ENCODE results near the gene MSH5.
A peak's percentile ranks its signal among the peaks of the same experiment; 100 is the strongest.

MSH5 gene

DNA sequence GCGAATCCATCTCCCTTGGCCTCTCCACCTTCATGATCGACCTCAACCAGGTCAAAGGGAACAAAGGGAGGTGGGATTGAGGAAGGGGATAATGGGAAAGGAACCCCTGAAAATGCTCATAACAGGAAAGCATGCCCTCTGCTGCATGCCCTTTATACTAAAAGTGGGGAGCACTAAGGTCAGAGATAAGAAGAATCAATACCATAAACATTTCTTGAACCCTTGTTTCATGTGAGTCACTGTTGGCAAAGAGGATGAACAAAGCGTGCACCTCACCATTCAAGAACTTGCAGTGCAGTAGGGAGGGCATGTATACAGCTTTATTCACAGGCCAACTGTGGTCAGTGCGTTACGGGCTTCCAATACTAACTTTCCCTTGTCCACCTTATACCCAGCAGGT is 21.0 kb downstream of the MSH5 start:
- no peak for DNase-seq (ENCODE audit: low read depth)

DNA sequence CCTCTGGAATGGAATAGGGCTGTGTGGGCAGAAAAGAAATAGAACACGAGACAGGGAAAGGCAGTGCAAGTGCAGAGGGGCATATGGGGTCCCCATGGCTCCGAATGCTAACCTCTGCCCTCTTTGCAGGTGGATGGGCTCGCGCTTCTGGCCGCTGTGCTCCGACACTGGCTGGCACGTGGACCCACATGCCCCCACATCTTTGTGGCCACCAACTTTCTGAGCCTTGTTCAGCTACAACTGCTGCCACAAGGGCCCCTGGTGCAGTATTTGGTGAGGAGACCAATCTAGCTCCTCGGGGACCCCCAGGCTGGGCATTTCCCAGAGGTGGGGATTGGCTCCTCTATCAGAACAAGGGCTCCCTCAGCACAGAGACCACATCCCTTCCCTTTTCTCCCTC is 21.5 kb downstream of the MSH5 start:
- no peak for DNase-seq (ENCODE audit: low read depth)

DNA sequence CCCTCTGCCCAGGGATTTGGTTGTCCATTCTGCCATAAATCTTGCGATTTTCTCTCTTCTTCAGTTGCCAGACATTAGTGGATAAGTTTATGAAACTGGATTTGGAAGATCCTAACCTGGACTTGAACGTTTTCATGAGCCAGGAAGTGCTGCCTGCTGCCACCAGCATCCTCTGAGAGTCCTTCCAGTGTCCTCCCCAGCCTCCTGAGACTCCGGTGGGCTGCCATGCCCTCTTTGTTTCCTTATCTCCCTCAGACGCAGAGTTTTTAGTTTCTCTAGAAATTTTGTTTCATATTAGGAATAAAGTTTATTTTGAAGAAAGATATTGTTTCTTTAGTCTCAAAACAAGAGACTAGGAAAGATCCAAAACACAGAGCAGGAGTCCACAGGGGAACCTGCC is 22.6 kb downstream of the MSH5 start, which contains the start of gene SAPCD1:
Gene SAPCD1, plus strand, starts transcription at position 301 of the 400 bp plus-strand sequence. CDS start 399 bp downstream, outside the sequence.
- DNase-seq (ENCODE audit: low read depth): no peak

DNA sequence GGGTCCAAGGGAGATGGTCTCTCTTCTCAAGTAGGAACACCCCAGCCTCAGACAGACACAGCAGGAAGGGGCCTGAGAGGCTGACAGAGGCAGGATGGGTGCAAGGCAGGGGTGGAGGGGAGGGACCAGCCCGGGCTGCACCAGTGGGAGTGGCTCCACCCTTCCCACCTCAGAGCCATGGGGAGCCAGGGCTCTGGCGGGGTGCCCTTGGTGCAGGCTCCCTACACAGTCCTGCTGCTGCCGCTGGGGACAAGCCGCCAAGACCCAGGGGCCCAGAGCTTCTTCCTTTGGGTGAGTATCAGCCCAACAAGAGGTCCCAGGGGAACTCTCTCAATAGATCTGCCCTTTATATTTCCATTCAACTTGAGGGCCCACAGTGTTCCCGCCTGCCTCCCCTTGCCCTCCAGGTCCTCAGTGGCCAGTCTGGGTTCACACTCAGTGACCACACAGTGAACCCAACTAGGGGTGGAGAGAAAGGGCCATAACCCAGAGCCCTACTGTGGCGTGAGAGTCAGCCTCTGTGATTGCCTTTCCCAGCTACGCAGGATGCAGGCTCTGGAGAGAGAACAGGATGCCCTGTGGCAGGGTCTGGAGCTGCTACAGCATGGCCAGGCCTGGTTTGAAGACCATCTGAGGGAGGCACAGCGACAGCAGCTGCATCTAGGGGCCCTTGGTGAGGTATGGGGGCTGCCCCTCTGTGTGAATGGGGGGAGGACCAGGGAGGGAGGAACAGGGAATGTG is 23.2 kb downstream of the MSH5 start:
- DNase-seq (ENCODE audit: low read depth): no peak

DNA sequence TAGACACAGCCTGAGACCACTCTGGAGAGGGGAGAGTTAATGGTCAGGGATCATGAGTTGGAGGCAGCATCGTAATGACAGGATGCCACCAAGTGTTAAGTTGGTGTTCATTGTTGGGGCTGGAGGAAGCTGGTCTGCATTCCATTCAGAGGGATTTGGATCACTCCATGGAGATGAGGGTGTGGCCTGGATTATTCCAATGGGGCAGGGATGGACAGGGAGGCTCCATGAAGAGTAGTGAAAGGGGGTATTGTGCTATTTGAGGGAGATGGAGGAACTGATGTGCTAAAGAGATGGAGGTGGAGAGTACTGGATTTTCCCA is 23.8 kb downstream of the MSH5 start:
- no peak for DNase-seq (ENCODE audit: low read depth)

DNA sequence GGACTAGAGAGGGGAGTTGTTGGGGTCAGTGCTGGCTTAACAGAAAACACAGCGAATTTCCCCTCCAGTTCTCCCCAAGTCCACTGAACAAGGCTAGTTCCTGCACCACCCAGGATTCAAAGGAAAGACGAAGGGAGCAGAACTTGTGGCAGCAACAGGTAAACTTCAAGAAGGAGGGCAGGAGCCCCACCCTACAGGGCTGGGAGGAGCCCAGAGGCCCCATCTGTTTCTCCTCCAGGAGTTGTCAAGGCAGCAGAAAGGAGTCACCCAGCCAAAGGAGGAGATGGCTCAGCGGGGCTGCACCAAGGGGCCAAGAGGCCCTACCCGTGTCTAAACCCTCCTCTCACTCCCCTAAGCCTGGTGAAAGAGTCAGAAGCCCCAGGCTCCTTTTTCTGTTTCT is 24.4 kb downstream of the MSH5 start:
- no peak for DNase-seq (ENCODE audit: low read depth)

DNA sequence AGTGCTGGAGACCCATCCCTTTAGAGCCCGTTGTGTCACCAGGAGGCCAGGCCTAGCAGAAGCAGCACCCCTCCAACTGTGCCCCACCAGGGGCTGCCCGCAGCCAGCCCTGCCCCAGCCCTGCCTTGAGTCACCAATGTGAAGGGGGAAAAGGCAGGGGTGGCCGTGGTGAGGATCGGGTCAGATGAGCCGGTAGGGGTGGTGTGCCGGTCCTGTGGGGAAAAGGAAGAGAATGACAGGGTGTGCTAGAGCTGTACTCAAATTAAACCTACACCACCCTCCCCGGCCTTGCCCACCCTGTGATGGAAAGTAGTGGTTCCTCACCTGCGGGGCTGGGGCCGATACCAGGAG is 25.7 kb downstream of the MSH5 start:
- no peak for DNase-seq (ENCODE audit: low read depth)

DNA sequence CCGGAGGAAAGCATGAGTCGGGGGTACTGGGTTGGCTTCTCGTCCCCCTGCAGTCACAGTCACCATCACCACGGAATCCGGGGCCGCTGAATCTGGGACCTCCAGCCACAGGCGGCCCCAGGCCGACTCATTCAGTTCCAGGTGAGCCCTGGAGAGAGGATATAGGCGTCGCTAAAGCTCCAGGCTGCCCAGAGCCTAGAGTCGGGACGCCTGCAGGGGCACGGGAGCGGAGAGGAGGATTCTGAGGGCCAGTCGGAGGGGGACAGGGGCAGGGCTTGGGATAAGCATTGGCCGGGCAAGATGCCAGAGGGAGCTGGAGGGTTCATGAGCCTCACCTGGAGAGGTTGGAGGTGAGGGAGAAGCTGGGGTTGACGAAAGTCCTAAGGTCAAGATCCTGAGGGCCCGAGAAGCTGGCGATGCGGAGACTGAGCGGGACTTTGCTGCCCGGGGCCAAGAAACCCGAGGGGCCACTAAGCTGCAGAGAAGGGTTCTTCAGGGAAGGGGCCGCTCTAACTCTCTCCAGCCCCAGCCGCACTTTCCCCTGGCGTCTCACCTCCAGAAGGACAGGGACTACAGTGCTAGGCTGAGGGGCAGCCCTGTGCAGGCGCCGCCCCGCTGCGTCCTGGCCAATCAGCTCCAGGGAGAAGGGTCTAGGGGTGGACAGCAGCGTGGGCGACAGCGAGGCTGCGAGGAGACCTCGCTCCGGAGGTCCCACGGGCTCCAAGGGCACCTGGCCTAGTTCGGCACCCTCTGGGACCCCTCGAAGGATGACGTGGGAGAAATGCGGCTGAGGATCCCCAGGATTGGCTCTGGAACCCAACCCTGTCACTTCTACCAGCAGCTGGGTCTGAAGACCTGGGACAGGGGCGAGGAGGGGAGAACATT is 26.3 kb downstream of the MSH5 start:
- DNase-seq (ENCODE audit: low read depth): no peak

DNA sequence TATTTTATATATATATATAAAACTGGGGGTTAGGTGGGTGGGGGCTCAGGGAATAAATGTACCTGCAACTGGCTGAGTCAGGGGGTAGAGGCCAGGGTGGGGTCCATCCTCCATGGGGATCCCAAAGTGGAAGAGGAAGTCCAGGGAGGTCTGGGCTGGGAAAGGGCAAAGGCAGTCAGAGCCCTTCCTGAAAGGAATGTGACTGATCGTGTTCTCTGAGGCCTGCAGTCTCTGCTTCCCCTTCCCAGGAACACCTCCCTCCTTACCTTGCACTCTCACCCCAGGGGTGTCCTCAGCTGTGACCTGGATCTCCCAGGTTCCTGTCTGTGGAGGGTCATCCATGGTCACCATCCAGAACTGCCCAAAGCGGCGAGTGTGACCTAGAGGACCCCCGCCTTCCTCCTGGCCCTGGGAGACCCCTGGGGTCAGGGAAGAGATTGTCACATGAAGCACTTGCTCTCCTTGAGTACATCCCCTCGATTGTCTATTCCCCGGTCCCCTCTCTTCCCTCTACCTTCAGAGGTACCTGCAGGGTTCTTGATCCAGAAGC is 27.4 kb downstream of the MSH5 start:
- no peak for DNase-seq (ENCODE audit: low read depth)

DNA sequence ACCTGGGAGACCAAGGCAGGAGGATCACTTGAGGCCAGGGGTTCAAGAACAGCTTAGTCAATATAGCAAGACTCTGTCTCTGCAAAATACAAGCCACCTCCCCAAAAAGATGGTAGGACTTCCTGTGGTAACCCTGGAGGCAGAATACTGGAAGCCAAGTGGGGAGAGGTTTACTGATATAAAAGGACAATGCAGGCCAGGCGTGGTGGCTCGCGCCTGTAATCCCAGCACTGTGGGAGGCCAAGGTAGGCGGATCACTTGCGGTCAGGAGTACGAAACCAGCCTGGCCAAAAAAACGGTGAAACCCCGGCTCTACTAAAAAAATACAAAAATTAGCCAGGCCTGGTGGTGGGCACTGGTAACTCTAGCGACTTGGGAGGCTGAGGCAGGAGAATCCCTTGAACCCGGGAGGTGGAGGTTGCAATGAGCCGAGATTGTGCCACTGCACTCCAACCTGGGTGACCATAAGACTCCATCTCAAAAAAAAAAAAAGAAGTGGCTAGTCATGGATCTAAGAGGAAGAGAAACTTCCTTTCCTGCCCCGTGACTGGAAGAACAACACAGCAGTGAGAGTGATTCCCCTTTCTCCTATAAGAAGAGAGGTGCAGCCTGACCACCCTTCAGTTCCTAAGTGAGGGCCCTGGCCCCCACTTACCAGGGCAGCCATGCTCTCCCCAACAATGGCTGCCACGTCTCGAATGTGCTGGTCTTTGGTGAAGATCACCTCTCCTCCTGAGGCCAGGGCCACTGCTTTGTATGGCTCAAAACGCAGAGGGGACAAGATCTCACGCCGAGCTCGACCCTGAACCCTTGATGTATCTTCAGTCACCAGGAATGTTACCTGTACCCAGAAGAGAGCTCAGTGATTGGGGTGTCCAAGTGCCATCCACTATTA is 28.8 kb downstream of the MSH5 start:
- DNase-seq (ENCODE audit: low read depth): no peak

DNA sequence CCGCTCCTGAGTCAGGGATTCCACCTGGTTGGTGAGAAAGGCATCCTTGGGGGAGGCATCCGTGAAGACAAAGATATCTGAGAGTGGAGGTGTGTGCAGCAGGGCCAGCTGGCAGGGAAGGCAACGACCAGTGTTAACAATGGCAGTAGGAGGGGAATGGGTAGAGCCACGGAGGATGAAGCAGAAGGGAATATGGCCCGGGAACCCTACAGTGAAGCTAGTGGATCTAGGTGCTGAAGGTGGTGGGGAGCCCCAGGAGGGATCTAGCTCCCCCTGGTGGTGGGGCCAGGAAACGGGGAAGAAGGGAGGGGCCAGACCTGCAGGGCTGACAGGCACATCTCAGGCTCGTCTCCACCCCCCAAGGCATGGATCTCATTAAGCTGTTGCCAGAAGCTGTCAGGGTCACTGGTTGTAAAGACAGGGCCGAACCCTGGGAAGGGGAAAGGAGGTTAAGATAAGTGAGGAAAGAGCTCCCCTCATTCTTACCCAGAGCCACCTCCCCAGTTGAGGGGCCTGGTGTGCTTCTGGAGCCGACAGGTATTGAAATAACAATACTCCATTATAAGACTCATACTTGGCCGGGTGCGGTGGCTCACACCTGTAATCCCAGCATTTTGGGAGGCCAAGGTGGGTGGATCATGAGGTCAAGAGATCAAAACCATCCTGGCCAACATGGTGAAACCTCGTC is 30.0 kb downstream of the MSH5 start:
- peak; percentile 59 for DNase-seq (ENCODE audit: low read depth)

DNA sequence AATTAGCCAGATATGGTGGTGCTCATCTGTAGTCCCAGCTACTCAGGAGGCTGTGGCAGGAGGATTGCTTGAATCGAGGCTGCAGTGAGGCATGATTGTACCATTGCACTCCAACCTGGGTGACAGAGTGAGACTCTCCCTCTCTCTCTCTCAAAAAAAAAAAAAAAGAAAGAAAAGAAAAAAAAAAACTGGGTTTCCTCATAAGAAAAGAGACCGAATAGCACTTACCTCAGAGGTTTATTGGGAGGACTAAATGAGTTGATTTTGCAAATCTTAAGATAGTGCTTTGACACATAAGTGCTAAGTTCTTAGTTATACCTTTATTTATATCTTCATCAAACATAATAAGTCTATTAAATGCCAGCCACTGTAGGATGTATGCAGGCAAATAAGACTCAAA is 31.1 kb downstream of the MSH5 start:
- DNase-seq (ENCODE audit: low read depth): no peak

DNA sequence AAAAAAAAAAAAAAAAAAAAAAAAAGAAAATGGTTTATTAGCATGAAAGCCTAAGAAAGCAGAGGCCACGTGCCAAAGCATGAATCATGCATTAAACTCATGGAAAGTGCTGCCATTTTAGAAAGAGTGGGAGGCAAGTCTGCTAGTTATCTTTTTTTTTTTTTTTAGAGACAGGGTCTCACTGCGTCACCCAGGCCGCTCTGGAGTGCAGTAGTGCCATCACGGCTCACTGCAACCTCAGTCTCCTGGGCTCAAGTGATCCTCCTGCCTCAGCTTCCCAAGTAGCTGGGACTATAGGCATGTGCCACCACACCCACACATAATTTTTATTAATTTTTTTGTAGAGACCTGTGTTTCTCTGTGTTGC is 32.2 kb downstream of the MSH5 start:
- DNase-seq (ENCODE audit: low read depth): no peak

DNA sequence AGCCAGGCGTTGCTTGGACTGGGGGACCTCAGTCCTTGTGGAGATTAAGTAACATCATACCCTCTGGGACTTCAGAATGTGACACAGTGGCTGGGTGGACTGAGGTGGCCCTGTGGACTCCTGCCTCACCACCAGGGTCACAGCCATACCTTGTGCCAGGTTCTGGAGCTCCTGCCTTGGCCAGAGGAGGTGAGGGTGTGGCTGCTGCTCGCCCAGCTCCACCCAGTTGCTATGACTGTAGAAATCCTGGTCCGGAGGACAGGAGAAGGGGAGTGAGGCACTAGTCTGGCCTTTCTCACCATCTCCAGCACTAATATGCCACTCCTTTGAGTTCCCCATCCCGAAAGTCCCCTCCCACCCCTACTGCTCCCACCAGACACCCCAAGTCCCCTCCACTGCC is 35.4 kb downstream of the MSH5 start:
- no peak for DNase-seq (ENCODE audit: low read depth)

DNA sequence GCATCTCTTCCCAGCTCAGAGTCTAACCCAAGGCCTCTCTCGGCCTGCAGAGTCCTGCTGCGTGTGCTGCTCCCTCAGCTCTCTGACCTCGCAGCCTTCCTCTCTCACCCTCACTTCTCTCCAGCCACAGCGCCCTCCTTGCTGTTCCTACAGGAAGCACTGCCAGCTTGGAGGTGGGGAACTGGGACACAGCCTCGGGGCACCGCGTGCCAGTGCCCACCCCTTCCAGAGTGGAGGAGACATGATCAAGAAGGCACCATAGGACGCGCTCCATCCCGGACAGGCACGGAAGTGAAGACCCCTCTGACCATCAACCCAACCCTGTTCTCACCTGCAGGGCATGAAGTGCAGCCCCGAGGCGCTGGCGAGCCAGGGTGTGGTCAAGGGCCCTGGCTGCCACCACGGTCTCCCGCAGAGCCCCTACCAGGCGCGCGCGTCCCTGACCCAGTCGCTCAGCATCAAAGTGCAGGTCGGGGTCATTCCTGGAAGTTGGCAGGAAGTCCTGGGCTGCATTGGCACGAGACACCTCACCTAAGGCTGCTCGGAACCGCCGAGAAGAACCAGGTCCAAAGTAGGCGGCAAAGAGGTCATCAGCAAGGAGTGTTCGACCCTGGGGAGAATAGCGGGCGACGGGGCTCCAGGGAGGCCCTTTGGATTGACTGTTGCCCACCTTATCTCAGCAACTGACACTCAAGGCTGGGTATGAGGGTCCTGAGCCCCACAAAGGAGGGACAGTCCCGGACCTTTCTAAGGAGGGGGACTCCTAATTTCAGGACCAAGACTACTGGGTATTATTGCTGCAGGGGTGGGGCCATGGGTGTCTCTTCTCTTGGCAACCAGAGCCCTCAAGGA is 36.1 kb downstream of the MSH5 start:
- DNase-seq (ENCODE audit: low read depth): no peak

DNA sequence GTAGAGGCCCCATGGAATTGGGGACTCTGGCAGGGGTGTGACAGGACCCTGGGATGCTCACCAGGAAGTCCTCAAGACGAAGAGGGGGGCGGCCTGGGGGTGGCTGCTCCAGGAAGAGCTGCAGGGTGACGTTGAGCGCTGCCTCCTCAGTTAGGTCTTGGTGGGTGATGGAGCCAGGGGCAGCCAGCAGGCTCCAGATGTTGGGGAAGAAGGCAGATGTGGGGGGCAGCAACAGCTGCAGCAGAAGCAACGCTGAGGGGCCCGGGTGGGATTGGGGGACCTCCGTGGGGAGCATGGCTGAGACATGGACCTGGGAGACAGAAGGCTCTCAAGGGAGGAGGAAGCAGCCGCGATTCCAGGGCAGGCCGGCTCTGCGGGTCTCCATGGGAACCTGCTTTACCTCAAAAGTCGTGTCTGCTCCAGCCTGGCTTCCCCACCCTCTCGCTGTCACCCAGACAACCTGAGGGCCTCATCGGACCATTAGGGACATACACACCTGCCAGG is 36.7 kb downstream of the MSH5 start:
- no peak for DNase-seq (ENCODE audit: low read depth)

DNA sequence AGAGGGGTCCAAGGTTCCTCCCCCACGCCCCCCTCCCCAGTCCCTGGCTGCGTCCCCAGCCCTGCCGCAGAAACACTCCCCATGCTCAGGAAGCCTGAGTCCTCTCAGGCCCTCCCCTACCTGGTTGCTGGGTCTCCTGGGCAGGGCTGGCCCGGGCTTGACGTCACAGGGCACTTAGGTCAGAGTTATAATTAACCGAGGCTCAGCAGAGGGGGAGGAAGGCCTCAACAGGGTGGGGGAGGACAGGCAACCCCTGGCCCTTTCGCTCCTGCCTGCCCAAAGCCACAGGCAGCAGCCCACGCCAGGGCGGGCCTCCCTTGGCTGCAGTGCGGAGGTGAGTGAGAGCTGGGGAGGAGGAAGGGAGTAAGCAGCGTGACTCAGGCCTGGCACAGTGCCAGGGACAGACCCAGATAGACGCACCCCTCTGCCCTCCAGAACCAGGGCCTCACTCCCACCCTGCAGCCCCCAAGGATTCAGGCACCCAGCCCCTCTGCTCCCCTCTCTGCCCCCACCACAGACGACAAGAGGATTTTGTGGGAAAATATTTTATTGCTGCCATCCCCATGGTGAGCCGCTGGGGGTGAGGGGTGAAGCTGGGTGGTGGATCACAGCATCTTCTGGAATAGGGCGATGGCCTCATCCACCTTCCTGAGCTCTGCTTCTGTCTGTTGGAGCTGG is 37.3 kb downstream of the MSH5 start, which contains the start of gene VWA7:
Gene VWA7, minus strand, starts transcription at position 340 of the 678 bp plus-strand sequence. CDS start 549 bp downstream, outside the sequence.
- DNase-seq (ENCODE audit: low read depth): peak; percentile 73

DNA sequence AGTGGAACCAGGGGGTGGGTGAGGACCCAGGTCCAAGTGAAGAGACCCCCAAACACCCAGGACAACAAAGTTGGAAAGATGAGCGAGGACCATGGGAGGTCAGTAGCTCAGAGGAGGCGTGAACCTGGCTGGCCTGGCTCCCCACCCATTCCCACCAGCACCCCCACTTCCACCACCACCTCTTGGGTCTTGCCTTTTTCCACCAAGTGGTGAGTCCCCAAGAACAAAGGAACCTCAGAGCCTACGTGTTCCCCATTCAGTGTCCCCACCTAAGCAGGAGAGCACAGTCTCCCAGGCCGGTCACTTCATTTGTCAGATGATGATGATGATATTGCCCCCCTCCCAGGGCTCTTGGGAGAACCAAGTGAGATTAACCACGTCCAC is 37.9 kb downstream of the MSH5 start:
- no peak for DNase-seq (ENCODE audit: low read depth)

DNA sequence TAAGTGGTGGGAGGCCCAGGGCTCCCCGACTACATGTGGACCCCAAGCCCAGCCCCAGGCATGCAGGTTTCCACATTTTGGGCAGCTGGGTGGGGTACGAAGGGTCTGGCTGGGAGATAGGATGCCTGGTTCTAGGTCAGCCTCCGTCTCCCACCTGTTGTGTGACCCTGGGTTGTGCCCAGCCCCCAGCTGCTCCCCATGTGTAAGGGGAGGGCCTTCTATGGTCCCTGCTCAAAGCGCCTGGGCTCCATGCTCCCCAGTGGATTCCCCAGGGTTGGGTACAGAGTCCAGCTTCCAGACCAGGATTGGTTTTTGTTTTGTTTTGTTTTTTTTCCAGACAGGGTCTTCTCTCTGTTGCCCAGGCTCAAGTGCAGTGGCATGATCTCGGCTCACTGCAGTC is 38.4 kb downstream of the MSH5 start:
- no peak for DNase-seq (ENCODE audit: low read depth)

All from stimulated activated CD8-positive, alpha-beta memory T cell treated with anti-CD3 and anti-CD28 coated beads, Interleukin-12 subunit alpha, Interleukin-12 subunit beta, amount 100 ng/mL, for 4 hours (primary cell).